Stimulated activated CD4-positive, alpha-beta T cell treated with anti-CD3 and anti-CD28 coated beads, TNF-alpha, amount 100 ng/mL, for 48 hours (primary cell): Measurements from ENCODE around the gene LRMDA.

Experiments
- DNase-seq, 3 donors: peaks; one replicate each; pipeline ENCODE4 v3.0.0-alpha.2; 2020; ENCODE audit warnings: low read depth in 3 of 3

The LRMDA gene

DNA sequence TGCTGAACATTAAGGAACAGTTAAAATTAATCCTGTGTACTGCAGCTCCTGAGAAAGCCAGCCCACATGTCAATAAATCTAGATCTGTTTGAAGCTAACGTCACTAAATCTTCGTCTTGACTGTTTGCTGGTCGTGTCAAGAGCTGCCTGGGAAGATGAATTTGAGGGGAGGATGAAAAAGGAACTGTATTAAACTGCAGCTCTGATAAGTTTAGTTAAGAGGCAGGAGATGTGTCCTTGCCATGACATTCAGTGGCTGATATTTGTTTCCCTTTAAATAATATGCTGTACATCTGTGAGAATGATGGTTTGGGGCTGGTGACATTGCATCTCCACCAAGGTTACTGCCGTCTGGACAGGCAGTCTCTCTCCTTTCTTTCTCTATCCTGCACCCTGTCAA lies 435.3 kb downstream of the LRMDA start:
- no peak for DNase-seq

DNA sequence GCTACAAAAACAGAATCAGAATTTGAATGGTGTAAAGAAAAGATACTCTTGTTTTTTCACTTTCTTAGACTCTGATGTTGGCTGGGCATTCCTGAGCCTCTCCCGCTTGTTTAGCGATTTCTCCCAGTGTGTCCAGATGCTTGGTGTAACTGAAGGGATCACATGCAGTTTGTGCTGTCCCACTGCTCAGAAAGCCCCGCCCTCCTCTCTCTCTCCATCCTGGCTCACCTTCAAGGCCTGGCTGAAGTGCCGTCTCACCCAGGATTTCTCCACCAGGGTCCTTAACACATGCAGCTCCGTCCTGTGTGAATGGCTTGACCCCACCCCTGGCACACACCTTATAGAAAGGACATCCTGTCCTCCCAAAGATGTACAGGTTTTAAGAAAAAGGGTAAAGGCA lies 437.1 kb downstream of the LRMDA start:
- no peak for DNase-seq

DNA sequence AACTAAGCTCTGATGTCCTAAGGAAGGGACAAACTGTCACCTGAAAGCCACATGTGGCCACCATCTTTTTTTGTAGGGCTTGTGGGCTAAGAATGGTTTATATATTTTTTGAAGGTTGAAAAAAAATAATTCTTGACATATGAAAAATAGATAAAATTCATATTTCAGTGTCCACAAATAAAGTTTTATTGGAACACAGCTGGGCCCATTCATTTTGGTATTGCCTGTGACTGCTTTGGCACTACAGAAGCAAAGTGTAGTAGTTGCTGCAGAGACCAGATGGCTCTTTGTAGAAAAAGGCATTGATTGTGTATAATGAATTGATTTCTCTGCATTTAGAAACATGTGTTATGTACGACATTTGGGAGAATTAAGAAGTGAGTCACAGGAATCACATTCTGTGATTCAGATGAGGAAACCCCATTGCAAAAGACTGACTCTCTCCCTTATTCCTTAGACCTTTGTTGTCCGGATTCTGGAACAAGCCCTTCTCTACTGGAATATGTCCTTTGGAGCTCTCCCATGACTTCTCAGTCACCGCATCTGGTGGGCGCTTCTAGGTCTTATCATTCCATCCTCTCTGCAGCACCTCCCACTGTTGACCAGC lies 438.7 kb downstream of the LRMDA start:
- DNase-seq: no peak

DNA sequence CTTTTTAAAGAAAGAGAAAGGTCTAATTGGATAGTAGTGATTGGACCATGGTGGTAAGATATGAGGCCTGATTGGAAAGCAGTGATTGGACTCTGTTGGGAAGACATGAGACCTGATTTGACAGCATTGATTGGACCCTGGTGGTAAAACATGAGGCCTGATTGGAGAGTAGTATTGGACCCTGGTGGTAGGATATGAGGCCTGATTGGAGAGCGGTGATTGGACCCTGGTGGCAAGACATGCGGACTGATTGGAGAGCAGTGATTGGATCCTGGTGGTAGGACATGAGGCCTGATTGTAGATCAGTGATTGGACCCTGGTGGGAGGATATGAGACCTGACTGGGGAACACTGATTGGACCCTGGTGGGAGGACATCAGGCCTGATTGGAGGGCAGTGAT lies 444.3 kb downstream of the LRMDA start:
- no peak for DNase-seq

DNA sequence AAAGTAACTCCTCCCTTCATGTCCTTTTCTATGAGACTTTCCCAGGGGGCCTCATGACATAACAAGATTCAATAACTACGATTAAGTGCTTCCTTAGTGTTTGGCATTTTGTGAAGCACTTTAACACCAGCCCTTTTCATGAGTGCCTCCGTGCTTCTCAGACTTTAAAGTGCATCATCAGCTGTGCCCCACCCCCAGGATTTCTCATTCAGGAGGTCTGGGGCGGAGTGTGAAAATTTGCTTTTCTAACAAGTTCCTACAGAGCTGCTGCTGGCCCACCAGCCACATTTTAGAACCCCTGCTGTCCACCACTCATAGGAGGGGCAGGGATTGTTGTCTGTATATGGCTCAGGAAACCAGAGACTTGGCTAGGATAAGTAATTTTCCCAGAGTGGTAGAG lies 445.3 kb downstream of the LRMDA start:
- DNase-seq: no peak

DNA sequence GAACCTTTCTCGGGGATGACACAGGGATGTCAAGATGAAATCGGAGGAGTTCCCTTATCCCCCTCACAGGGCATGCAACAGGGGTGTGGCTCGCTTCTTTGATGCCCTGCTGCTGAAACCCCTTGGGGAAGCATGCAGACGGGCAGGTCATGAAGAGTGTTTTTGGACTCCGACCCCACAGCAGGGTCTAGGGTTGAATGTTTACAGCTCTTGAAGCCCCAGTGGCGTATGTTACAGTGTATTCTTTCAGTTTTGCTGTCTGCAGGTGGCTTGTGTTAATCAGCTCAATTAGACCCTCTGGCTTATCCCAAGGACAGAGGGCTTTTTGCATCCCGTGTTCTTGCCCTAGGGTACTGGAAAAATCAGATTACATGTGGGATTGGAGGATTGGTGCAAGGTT lies 446.5 kb downstream of the LRMDA start:
- no peak for DNase-seq

DNA sequence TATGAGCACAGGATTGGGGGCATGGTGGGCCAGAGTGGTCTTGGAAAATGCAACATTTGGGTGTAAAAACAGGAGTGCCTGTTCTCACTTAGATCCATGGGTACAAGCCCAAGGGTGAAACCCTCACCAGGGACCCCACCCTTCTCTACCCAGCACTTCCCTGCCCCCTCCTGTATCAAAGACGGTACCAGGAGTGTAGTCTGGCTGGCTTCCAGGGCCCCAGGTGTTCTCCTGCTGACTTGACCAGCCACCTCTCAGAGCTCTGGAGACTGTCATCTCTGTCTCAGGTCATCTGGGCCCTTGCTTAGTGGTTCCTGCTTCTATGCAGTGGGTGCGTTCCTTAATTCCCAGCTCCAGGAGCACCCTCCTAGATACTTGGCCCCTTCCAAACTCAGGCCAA lies 447.2 kb downstream of the LRMDA start:
- DNase-seq: no peak

DNA sequence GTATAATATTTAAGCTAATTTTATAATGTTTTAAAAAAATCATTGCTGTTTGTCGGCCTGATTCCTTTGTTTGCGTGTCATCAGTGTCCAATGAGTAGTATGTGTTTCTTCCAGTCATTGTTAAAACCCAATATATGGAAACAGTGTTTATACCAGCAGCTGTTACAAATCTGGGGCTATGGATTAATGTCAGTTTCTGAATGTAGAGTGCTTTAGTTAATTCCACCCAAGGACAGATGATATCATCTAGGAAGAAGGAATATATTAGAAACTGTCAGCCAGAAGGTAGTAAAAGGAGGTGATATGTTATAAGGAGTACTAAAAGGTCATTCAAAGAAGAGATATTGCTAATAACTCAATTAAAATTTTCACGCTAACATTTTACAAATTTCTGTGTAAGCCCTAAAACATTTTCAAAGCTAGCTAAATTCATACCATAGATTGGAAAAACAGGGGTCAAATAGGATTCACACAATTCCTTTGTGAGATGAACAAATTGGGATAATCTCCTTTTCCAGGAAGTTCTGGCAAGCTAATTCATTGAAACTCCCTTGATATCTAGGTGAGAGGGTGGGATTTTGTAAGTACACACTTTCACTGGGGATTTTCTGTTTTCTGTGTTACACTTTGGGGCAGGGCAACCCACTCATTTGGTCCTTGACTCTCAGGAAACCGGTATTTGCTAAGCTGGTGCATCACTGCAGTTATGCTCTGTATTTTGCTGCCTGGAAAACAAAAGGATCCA lies 448.8 kb downstream of the LRMDA start:
- DNase-seq: no peak

DNA sequence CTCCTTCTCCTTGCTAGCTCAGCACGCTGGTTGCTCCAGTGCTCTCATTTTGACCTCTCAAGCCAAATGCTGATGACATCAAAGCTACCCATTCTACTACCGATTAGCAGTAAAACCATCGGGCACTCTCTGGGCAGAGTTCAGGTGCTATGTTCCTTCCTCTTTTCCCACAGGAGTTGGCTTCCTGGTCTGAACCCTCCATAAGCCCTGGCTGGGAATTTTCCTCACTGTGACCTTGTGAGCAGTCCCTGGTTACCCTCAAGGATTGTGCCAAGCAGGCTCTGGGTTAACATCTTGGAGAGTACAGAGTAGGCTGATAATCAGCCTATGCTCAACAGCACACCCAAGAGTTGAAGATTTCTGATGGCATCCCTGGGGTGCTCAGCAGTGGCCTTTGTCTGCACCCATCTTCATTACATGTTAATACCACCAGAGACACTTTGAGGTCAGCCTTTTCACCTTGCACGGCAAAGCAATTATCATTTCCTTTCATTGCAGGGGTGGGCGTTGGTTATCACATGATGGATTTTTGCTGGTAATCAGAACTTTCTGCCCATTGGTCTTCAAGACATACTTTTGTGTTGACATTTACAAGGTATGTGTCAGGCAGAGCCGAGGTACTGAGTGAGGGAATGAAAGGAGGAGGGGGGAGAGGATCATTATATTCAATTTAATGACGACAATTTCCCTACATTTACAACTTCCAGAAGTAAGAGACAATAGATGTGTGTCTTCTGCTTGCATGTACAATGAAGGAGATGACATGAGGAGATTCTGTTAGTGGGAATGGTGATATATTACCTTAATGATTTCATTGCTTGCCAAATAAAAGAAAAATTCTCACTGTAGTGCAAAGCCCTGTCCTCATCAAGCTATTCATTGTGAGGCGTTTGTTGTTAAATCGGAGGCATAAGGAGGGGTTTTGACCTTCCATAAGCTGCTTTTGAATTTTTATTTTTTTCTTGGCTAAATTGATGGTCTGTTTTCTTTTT lies 452.0 kb downstream of the LRMDA start:
- no peak for DNase-seq

DNA sequence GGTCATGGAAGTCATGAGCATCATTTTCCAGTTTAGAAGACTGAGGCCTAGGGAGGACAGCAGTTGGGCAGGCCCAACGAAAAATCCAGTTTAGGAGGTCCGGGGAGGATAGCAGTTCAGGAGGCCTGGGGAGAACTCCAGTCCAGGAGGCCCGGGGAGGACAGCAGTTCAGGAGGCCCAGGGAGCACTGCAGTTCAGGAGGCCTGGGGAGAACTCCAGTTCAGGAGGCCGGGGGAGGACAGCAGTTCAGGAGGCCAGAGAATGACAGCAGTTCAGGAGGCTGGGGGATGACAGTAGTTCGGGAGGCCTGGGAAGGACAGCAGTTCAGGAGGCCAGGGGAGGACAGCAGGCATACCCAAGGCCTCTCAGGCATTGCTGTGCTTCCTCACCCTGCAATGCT lies 453.4 kb downstream of the LRMDA start:
- DNase-seq: no peak

DNA sequence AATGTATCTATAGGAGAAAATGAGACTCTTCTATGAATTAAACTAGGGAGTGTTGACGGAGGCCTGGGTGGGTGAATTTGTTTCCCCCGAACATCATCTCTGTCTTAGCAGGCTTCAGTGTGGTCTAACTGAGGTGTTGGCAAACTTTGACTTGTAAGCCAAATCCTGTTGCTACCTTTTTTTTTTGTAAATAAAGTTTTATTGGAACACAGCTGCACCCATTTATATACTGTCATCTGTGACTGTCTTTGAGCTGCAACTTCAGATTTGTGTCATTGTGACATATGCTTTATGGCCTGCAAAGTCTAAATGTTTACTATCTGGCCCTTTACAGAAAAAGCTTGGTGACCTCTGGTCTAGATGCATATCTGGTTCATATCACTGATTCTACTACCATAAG lies 455.9 kb downstream of the LRMDA start:
- no peak for DNase-seq

DNA sequence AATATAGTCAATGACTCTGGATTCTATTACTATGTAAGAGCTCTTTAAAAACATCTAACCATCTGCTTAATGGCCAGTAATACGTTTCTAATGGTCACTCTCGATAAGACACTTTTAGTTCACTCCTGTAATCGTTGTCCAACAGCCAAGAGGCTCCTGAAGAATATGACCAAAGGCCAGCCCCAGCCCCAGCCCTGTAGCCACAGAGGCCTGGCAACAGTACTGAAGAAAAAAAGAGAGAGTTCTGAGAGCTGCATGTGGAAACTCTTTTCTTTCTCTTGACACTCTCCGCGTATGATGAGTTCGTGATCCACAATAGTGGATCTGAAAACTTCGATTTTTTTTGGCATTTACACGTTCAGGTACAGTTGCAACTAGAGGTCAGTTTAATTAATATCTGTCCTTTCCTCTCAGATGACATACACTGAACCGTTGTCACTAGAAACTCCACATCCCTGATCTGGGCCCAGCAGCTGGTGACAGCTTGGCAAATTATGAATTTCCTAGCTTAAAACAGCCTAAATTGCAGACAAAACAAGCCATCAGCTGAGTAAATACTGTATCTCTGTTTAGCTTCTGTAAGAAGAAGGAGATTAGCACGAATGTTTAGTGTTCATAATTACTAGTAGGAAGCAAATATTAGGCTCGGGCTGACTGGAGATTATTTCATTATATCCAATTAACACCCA lies 456.7 kb downstream of the LRMDA start:
- DNase-seq: no peak

DNA sequence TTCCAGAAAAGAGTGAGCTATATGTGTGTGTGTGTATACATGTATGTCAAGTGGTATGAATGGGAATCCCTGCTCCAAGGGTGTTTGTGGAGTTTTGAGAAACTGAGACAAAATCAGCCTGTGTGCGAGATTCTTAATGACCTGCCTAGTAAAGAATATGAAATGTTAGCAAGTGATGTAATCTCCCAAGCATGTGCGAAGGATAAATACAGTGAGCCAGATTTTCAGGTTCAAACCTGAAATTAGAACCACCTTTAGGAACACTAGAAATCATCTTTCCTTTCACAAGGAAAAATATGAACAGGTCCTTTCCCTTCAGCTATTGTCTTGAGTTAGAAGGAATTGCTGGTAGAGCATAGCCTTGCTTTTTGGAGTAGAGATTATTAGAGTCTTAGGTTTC lies 457.6 kb downstream of the LRMDA start:
- DNase-seq: no peak

DNA sequence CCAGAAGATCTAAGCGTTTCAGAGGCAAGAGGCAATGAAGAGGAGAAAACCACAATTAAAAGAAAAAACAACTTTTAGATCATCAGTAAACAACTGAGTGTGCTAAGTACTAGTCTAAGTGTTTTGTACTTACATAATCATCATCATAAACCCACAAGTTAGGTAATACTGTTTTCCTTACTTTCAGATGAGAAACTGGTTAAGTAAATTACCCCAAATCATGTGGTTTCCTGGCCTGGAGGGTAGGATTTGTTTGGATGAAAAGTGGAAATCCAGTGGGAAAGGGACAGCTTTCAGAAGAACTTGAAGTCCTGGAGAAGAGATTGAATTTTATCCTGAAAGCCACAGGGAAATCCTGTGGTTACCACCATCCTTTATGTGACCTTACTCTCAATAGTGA lies 463.3 kb downstream of the LRMDA start:
- DNase-seq: no peak

DNA sequence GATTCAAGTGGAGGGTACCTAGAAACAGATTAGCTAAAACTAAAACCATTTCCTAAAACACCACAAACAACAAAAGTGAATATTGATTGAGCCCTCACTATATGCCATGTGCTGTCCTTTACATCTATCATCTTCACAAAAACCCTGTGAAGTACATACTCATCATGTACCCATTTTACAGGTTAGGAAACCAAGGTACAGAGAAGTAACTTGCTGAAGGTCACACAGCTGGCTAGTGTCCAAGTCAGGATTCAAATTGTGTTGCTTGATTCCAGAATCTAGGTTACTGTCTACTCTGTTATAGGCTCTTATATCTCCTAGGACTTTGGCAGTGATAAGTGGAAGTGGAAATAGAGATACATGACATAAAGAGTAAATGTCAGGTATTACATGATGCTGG lies 463.8 kb downstream of the LRMDA start:
- DNase-seq: no peak

DNA sequence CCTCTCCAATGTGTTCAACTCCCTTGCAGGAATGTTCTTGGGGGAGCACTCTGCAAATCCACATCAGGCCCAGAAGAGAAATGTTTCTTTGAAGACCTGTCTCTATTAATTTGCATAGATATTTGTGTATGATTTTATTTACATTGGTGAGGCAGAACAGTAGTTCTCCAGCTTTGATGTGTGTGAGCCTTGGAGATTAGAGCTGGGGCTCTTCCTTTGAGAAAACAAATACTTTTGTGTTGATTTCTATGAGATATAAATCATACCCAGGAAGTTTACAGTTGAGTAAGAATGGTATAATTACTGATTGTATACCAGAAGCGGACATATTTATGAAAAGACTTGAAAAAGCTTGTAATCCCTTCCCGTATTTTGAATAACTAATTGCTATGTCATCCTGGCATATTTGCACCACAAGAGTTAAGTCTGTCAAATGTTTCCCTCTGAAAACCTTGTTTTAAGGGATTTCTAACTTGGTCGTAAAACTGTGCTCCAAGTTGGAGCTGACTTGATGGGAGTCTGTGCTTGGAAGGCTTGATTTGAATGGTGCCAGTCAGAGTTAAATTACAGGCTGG lies 468.5 kb downstream of the LRMDA start:
- DNase-seq: no peak

DNA sequence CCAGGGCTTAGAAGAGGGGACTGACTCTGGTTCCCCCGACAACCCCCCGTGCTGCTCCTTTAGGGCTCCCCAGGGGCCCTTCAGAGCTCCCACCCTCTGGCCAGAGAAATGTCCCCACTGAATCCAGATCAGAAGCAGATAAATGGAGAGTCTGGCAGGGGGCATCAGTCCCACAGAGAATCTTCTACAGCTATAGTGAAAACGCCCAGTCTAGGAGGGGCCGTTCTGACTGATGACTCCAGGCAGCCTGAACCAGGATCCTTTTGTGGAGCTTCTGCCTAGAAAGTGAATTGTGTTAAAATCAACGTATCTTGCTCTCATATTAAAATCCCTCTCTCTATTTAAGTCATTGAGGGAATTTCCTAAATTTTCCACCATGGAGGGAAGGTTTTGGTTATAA lies 471.4 kb downstream of the LRMDA start:
- DNase-seq: no peak

DNA sequence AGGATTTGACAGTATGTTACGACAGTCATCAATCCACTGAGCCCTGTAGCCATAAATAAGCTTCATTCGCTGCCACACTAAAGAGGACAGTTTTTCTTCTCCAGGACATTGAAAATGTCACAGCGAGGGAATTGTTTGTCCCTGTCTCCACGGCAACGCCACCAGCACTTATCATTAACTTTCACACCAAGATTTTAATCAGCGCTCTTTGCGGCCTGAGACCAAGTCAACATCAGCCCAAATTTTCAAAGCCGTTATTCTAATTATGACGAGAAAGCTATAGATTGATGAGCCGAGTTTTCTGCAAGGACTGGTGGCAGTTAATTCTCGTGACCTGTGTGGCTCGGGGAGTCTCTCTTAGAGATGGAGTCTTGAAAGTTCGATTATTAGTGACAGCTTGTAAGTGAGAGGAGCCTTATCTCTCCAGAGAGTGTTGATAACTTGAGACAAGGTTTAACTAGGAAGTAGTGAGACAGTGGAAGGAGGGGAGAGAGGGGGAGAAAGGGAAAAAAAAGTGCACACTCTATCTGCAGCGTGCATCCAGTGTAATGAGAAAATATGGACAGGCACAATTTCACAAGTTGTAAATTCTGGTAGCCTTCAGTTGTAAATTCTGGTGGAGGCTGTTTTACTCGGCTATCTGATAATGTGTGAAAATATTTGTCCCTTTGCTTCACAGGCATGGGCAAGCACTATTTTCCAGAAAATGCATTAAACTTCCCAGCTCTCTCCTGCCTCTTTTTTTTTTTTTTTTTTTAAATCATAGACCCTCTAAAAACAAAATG lies 473.3 kb downstream of the LRMDA start:
- DNase-seq: no peak

DNA sequence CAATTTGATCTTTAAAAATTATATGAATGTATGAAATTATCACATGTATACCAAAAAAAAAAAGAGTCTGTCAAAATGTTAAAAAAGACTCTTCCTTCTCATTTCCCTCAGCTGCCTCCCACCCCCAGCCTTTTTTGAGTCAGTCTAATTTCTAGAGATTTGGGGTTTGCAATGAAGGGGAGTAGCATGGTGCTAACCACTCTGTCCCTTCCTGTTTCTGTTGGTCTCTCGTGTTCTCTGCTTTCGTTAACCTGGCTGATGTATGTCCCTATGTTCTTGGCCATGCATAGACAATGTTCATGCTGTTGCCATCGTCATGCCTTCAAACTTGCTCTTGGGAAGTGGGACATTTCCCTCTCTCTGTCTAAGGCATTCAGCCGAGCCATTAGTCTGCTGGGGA lies 474.1 kb downstream of the LRMDA start:
- DNase-seq: no peak

DNA sequence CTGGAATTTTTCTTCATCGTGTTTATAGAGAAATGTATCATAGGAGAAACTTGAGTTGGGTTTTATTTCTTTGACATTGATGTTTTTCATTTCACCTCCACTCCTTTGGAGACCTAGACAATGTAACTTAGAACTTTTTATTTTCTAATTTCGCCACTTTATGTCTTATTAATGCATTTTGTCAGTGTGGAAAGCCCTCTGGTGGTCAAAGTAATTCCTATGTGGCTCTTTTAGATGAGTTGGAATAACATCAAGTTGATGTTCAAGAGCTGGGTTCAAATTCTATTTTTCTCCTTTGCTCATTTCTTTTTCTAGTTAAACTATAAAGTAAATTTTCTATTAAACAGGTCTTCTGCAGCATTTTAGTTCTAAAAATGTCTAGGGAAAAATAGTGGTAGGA lies 478.6 kb downstream of the LRMDA start:
- DNase-seq: no peak

DNA sequence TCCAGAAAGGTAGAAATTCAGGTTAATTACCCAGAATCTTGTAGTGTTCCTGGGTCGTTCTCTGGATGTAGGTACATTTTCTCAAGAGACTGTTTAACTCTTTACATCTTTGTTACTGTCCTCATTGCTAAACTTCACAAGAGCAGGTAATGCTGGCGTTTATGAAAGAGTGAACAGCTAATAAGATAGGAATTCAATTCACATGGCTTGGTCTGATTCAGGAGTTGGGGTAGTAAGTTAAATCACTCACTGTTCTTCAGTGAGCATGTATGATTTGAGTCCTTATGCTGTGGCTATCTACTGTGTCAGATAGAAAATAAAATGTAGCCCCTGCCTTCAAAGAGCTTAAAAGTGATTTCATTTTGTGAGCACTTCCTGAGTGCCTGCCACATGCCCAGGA lies 480.0 kb downstream of the LRMDA start:
- no peak for DNase-seq
